22Rv1 (cell line): Measurements from ENCODE around the gene FMN1.

Experiments
- H3K27ac ChIP-seq: fragments of 450-650 bp; 2 replicates; pipeline ENCODE4 v1.5.1; 2017
- CTCF ChIP-seq: fragments of 450-650 bp; IDR thresholded peaks from 2 replicates; pipeline ENCODE4 v1.5.1; 2017; ENCODE audit warnings: mild to moderate bottlenecking
- ZFX ChIP-seq: fragments of 450-650 bp; IDR thresholded peaks from 2 replicates; pipeline ENCODE4 v1.6.1; 2017; ENCODE audit warnings: antibody characterized with exemption, borderline replicate concordance

The FMN1 gene

GRCh38 chr15:33198541-33198940 lies 4.0 kb upstream of the FMN1 start:
- no peak for TF ChIP-seq ZFX
- no peak for TF ChIP-seq CTCF

GRCh38 chr15:33197636-33198035 lies 3.1 kb upstream of the FMN1 start:
- no peak overlapping the region for H3K27ac ChIP-seq
- TF ChIP-seq ZFX (no peak), CTCF (no peak)

More at GRCh38 chr15:33198541-33198940, 4.0 kb upstream of the FMN1 start:
- H3K27ac ChIP-seq: no peak overlapping the region

GRCh38 chr15:33194237-33194636 lies 277 bp downstream of the FMN1 start:
- no peak overlapping the region for H3K27ac ChIP-seq
- TF ChIP-seq CTCF: no peak
- no peak for TF ChIP-seq ZFX

- no peak overlapping the region for H3K27ac ChIP-seq
- TF ChIP-seq ZFX (no peak), CTCF (no peak)
Measured at GRCh38 chr15:33191591-33191990, 2.9 kb downstream of the FMN1 start.

GRCh38 chr15:33190539-33190938 lies 4.0 kb downstream of the FMN1 start:
- no peak overlapping the region for H3K27ac ChIP-seq
- TF ChIP-seq CTCF (no peak), ZFX (no peak)

GRCh38 chr15:33188641-33189257 lies 5.8 kb downstream of the FMN1 start:
- no peak overlapping the region for H3K27ac ChIP-seq
- no peak for TF ChIP-seq CTCF
- TF ChIP-seq ZFX: no peak

GRCh38 chr15:33188159-33188558 lies 6.4 kb downstream of the FMN1 start:
- no peak overlapping the region for H3K27ac ChIP-seq
- TF ChIP-seq CTCF: no peak
- no peak for TF ChIP-seq ZFX
